Measurements from ENCODE around the gene DUSP22. TPM values are rescaled to one million over a fixed set of nuclear protein-coding genes. Genes with fewer than 3 reads are reported as not detected.

Gene DUSP22
- total and polyA plus RNA-seq, 9 of the 15 experiments (the other 6 are each of a cell fraction or from before 2014, with no cell fraction given) = 9.3 to 19.4 (median 11.8) TPM

- TF ChIP-seq JUND (IDR thresholded peaks at IDR 0.05; ENCODE audit: borderline replicate concordance, low read depth, low read length) (no peak), JUND (tag; IDR thresholded peaks at IDR 0.05; ENCODE audit: borderline replicate concordance, low read depth, low read length) (no peak), MTA3 (IDR thresholded peaks at IDR 0.05; ENCODE audit: borderline replicate concordance) (no peak), ZC3H4 (CRISPR knock-in tag; IDR thresholded peaks at IDR 0.05; ENCODE audit: borderline replicate concordance) (no peak), MBD2 (IDR thresholded peaks at IDR 0.05; ENCODE audit: borderline replicate concordance, low read depth) (no peak), NEUROD1 (IDR thresholded peaks at IDR 0.05; ENCODE audit: borderline replicate concordance, low read depth, low read length, partially characterized antibody) (no peak), PTBP1 (IDR thresholded peaks at IDR 0.05; ENCODE audit: low read depth, low read length) (no peak), REST (IDR thresholded peaks at IDR 0.05; ENCODE audit: borderline replicate concordance) (no peak), REST (CRISPR knock-in tag; IDR thresholded peaks at IDR 0.05; ENCODE audit: low read depth) (no peak), CREB3 (tag; conservative IDR thresholded peaks at IDR 0.05; ENCODE audit: low read depth) (no peak), BCOR (IDR thresholded peaks at IDR 0.05) (no peak), MAX (CRISPR knock-in tag; IDR thresholded peaks at IDR 0.05) (no peak), JUNB (CRISPR knock-in tag; conservative IDR thresholded peaks at IDR 0.05) (no peak), SP1 (CRISPR knock-in tag; IDR thresholded peaks at IDR 0.05) (no peak), ZNF444 (CRISPR knock-in tag; IDR thresholded peaks at IDR 0.05) (no peak)
- Histone ChIP-seq H3K9ac (ENCODE audit: insufficient read depth in 1 of 2, low read depth in 2 of 2, low read length in 2 of 2) (no peak overlapping the region), H3K27me3 (ENCODE audit: control insufficient read depth in 2 of 2, insufficient read depth in 2 of 2, low read length in 2 of 2) (peaks cover 0 to 15% of the 10 kb centered on the region in 2 experiments; a peak in 3 of 5 replicates), H3K4me3 (no peak overlapping the region), H2AFZ (ENCODE audit: low read depth, low read length) (no peak overlapping the region), H3K79me2 (ENCODE audit: control insufficient read depth, insufficient read depth, low read length) (no peaks in the 10 kb centered on the region), H3K27ac (ENCODE audit: extremely low read depth, low read depth, low read length) (no peak overlapping the region), H3K4me1 (replicated peaks in 1 of 2; ENCODE audit: control insufficient read depth in 2 of 2, insufficient read depth in 2 of 2, low read length in 2 of 2) (peaks cover 1 to 29% of the 10 kb centered on the region in 2 experiments), H3K4me2 (ENCODE audit: insufficient read depth, low read length) (no peak overlapping the region), H4K20me1 (replicated peaks; ENCODE audit: control insufficient read depth, insufficient read depth, low read length) (peaks cover 16% of the 10 kb centered on the region), H3K9me3 (replicated peaks; ENCODE audit: control insufficient read depth, insufficient read depth, low read depth, low read length) (no peaks in the 10 kb centered on the region), H3K36me3 (ENCODE audit: control insufficient read depth, insufficient read depth, low read length) (no peaks in the 10 kb centered on the region), H3K9me1 (ENCODE audit: control insufficient read depth, insufficient read depth, low read length) (no peaks in the 10 kb centered on the region)
- DNase-seq (ENCODE audit: extremely low read depth in 1 of 4, low spot score in 3 of 4) = no peak
- POLR2A ChIA-PET = no interaction called here
- FAIRE-seq = no peak
- intact Hi-C loops (cut with micrococcal nuclease) = no loop called here
- 28% methylated on average over 6 of the region's 6 CpGs for WGBS (ENCODE audit: insufficient coverage, low coverage, missing lambda C conversion rate)
- CTCF ChIA-PET (ENCODE audit: low intra/inter-chr PET ratio) = no interaction called here
- no peak for ATAC-seq
- BruUV-seq (replicated peaks) = no TSS peak
- in situ Hi-C loops (cut with MboI) = no loop called here
Observed at GRCh38 chr6:335572-335971, 43.3 kb downstream of the DUSP22 start.
